ENCODE measurements around the gene TGM5. TPM values are rescaled to one million over a fixed set of nuclear protein-coding genes. Genes with fewer than 3 reads are reported as not detected.
"Not testable (repeated sequence)": the region's sequence is repeated elsewhere in the genome, so short reads cannot be mapped to it uniquely, and the experiment has no call there.

Gene TGM5
- total and polyA plus RNA-seq, 2 donors (not counting 1 experiment from before 2014, with no cell fraction given): 0.42 TPM; not detected in 1

- no peak overlapping the region for H2AFZ ChIP-seq (ENCODE audit: insufficient read depth, low read depth, low read length, poor library complexity, severe bottlenecking)
- no peaks in the 10 kb centered on the region for H3K27me3 ChIP-seq (replicated peaks in 1 of 4; ENCODE audit: control extremely low read depth in 1 of 4, control insufficient read depth in 3 of 4, insufficient read depth in 4 of 4, low read length in 3 of 4)
- no peak overlapping the region for H3K27ac ChIP-seq (ENCODE audit: low read length in 2 of 2)
- no peak for DNase-seq
- TF ChIP-seq EZH2 (IDR thresholded peaks at IDR 0.05; ENCODE audit: borderline replicate concordance, insufficient read depth, low read depth, low read length, poor library complexity, severe bottlenecking) (no peak), CTCF (IDR thresholded peaks at IDR 0.05) (no peak)
- peaks cover 7% of the 10 kb centered on the region for H3K4me1 Mint-ChIP-seq
- ChIA-PET CTCF (interaction anchor here (1.1 to 19.7 kb wide), 4 partner anchors 8 to 54 kb away, joined by 3 to 549 read pairs (median 6); no protein-coding TSS in a partner anchor), POLR2A (no interaction called here)
- no peaks in the 10 kb centered on the region for H3K79me2 ChIP-seq (ENCODE audit: control insufficient read depth, insufficient read depth, low read length)
- intact Hi-C loops (cut with micrococcal nuclease): no loop called here
- H3K4me1 ChIP-seq (ENCODE audit: control insufficient read depth in 2 of 2, insufficient read depth in 2 of 2, low read length in 2 of 2): peaks cover 0 to 7% of the 10 kb centered on the region in 2 donors
- no peaks in the 10 kb centered on the region for H3K9me3 ChIP-seq (ENCODE audit: control extremely low read depth in 1 of 3, control insufficient read depth in 2 of 3, insufficient read depth in 1 of 3, low read length in 2 of 3)
- H4K20me1 ChIP-seq (ENCODE audit: control insufficient read depth, insufficient read depth, low read length, poor library complexity, severe bottlenecking): no peaks in the 10 kb centered on the region
- H3K4me3 Mint-ChIP-seq: no peak overlapping the region
- H3K4me3 ChIP-seq (ENCODE audit: control extremely low read depth in 1 of 5, extremely low read depth in 1 of 5, insufficient read depth in 1 of 5, low read depth in 2 of 5, low read length in 4 of 5): no peak overlapping the region
- peaks cover 8% of the 10 kb centered on the region for H3K27me3 Mint-ChIP-seq
- no peak for ATAC-seq (ENCODE audit: low read depth)
- no peaks in the 10 kb centered on the region for H3K9me3 Mint-ChIP-seq (ENCODE audit: insufficient read depth)
- no peak overlapping the region for H3K9ac ChIP-seq (ENCODE audit: low read length)
- no peak overlapping the region for H3K4me2 ChIP-seq (replicated peaks; ENCODE audit: low read depth, low read length, poor library complexity, severe bottlenecking)
- WGBS (ENCODE audit: insufficient coverage): 80% methylated on average over 4 of the region's 5 CpGs
- H3K36me3 ChIP-seq (replicated peaks in 1 of 2; ENCODE audit: control extremely low read depth in 1 of 2, control insufficient read depth in 1 of 2, extremely low read depth in 1 of 2, insufficient read depth in 2 of 2, low read length in 1 of 2): no peaks in the 10 kb centered on the region
- no peak overlapping the region for H3K27ac Mint-ChIP-seq
Observed at GRCh38 chr15:43229977-43230376, 36.8 kb downstream of the TGM5 start.

GRCh38 chr15:43226436-43227305 is 40.1 kb downstream of the TGM5 start:
- Histone ChIP-seq H3K4me3 (ENCODE audit: control extremely low read depth in 1 of 5, extremely low read depth in 1 of 5, insufficient read depth in 1 of 5, low read depth in 2 of 5, low read length in 4 of 5) (no peak overlapping the region), H3K4me1 (ENCODE audit: control insufficient read depth in 2 of 2, insufficient read depth in 2 of 2, low read length in 2 of 2) (peaks cover 0 to 7% of the 10 kb centered on the region in 2 donors), H4K20me1 (ENCODE audit: control insufficient read depth, insufficient read depth, low read length, poor library complexity, severe bottlenecking) (no peaks in the 10 kb centered on the region), H3K36me3 (replicated peaks in 1 of 2; ENCODE audit: control extremely low read depth in 1 of 2, control insufficient read depth in 1 of 2, extremely low read depth in 1 of 2, insufficient read depth in 2 of 2, low read length in 1 of 2) (no peaks in the 10 kb centered on the region), H3K27ac (ENCODE audit: low read length in 2 of 2) (no peak overlapping the region), H3K9me3 (ENCODE audit: control extremely low read depth in 1 of 3, control insufficient read depth in 2 of 3, insufficient read depth in 1 of 3, low read length in 2 of 3) (no peaks in the 10 kb centered on the region), H2AFZ (ENCODE audit: insufficient read depth, low read depth, low read length, poor library complexity, severe bottlenecking) (no peak overlapping the region), H3K79me2 (ENCODE audit: control insufficient read depth, insufficient read depth, low read length) (no peaks in the 10 kb centered on the region), H3K4me2 (replicated peaks; ENCODE audit: low read depth, low read length, poor library complexity, severe bottlenecking) (no peak overlapping the region), H3K27me3 (replicated peaks in 1 of 4; ENCODE audit: control extremely low read depth in 1 of 4, control insufficient read depth in 3 of 4, insufficient read depth in 4 of 4, low read length in 3 of 4) (no peaks in the 10 kb centered on the region), H3K9ac (ENCODE audit: low read length) (no peak overlapping the region)
- DNase-seq (no peak), ATAC-seq (ENCODE audit: low read depth) (no peak)
- WGBS (ENCODE audit: insufficient coverage): 97% methylated on average over 54 of the region's 57 CpGs
- ChIA-PET POLR2A (no interaction called here), CTCF (interaction anchor here (1.3 to 19.7 kb wide), 14 partner anchors 9 to 116 kb away, joined by 3 to 549 read pairs (median 12); partner anchors contain the start of genes LCMT2 and TGM5)
- no peak overlapping the region for H3K27ac Mint-ChIP-seq
- TF ChIP-seq EZH2 (IDR thresholded peaks at IDR 0.05; ENCODE audit: borderline replicate concordance, insufficient read depth, low read depth, low read length, poor library complexity, severe bottlenecking) (no peak), CTCF (IDR thresholded peaks at IDR 0.05) (no peak)
- intact Hi-C loops (cut with micrococcal nuclease): no loop called here
- H3K27me3 Mint-ChIP-seq: peaks cover 8% of the 10 kb centered on the region
- peaks cover 7% of the 10 kb centered on the region for H3K4me1 Mint-ChIP-seq
- H3K4me3 Mint-ChIP-seq: no peak overlapping the region
- no peaks in the 10 kb centered on the region for H3K9me3 Mint-ChIP-seq (ENCODE audit: insufficient read depth)

DNA sequence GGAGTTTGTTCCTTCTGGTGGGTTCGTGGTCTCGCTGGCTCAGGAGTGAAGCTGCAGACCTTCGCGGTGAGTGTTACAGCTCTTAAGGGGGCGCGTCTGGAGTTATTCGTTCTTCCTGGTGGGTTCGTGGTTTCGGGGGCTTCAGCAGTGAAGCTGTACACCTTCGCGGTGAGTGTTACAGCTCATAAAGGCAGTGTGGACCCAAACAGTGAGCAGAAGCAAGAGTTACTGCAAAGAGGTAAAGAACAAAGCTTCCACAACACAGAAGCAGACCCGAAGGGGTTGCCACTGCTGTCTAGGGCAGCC is 40.8 kb downstream of the TGM5 start:
- H3K4me1 ChIP-seq (ENCODE audit: control insufficient read depth in 2 of 2, insufficient read depth in 2 of 2, low read length in 2 of 2); H3K9me3 Mint-ChIP-seq (ENCODE audit: insufficient read depth); H3K36me3 ChIP-seq (replicated peaks in 1 of 2; ENCODE audit: control extremely low read depth in 1 of 2, control insufficient read depth in 1 of 2, extremely low read depth in 1 of 2, insufficient read depth in 2 of 2, low read length in 1 of 2); H3K4me1 Mint-ChIP-seq; H3K9ac ChIP-seq (ENCODE audit: low read length); POLR2A ChIA-PET; ATAC-seq (ENCODE audit: low read depth); H3K4me2 ChIP-seq (replicated peaks; ENCODE audit: low read depth, low read length, poor library complexity, severe bottlenecking); intact Hi-C loops (cut with micrococcal nuclease); H4K20me1 ChIP-seq (ENCODE audit: control insufficient read depth, insufficient read depth, low read length, poor library complexity, severe bottlenecking); H3K27me3 ChIP-seq (replicated peaks in 1 of 4; ENCODE audit: control extremely low read depth in 1 of 4, control insufficient read depth in 3 of 4, insufficient read depth in 4 of 4, low read length in 3 of 4); H3K9me3 ChIP-seq (ENCODE audit: control extremely low read depth in 1 of 3, control insufficient read depth in 2 of 3, insufficient read depth in 1 of 3, low read length in 2 of 3); H3K27ac ChIP-seq (ENCODE audit: low read length in 2 of 2); H3K79me2 ChIP-seq (ENCODE audit: control insufficient read depth, insufficient read depth, low read length); H3K4me3 Mint-ChIP-seq; H3K4me3 ChIP-seq (ENCODE audit: control extremely low read depth in 1 of 5, extremely low read depth in 1 of 5, insufficient read depth in 1 of 5, low read depth in 2 of 5, low read length in 4 of 5); H3K27ac Mint-ChIP-seq; DNase-seq: not testable (repeated sequence)
- 65% methylated on average over 12 of the region's 12 CpGs for WGBS (ENCODE audit: insufficient coverage)
- H2AFZ ChIP-seq (ENCODE audit: insufficient read depth, low read depth, low read length, poor library complexity, severe bottlenecking): peak overlapping the region; percentile 53
- CTCF ChIA-PET: interaction anchor here (0.6 to 19.7 kb wide), 32 partner anchors 10 to 553 kb away, joined by 3 to 549 read pairs (median 6); partner anchors contain the start of genes LCMT2, TGM5, TUBGCP4 and ZSCAN29
- peaks cover 10% of the 10 kb centered on the region for H3K27me3 Mint-ChIP-seq
